NB4 (cell line): ENCODE data around the gene ZNF318.

Experiments
- CTCF ChIP-seq: IDR thresholded peaks from one replicate; pipeline ENCODE4 v1.5.1; 2012; ENCODE audit warnings: low read depth, low read length
- MYC ChIP-seq: IDR thresholded peaks from 2 replicates; pipeline ENCODE4 v1.6.1; 2011; ENCODE audit warnings: low read depth, low read length
- POLR2A ChIP-seq: IDR thresholded peaks from 2 replicates; pipeline ENCODE4 v1.6.1; 2011; ENCODE audit warnings: mild to moderate bottlenecking; ENCODE audit not compliant: insufficient read length; ENCODE audit errors: extremely low read depth

GRCh38 chr6:43306086-43306485, 63.4 kb downstream of the ZNF318 start:
- TF ChIP-seq CTCF (no peak), POLR2A (no peak), MYC (no peak)
